Measurements from ENCODE around the gene ATF6.

Gene ATF6

DNA sequence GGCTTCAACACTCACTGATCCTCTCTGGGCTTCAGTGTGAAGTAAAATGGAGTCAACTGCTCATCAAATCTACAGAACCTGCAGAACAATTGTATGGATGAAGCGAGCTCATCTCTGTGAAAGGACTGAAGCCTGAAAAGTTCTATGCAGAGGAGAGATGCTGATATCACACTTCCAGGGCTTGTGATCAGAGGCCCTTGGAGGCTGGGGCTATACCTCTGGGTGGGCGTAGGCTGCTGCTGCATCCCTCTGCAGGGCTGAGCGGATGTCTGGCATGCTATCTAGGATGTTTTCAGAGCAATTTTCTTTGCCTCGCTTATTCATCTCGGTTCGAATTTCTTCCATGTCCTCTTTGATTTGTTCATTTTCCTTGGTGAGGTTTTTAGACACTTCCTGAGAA, 240.0 kb downstream of the ATF6 start:
- DNase-seq, result no peak

GRCh38 chr1:162007466-162007865, 241.3 kb downstream of the ATF6 start:
- DNase-seq, result no peak

DNA sequence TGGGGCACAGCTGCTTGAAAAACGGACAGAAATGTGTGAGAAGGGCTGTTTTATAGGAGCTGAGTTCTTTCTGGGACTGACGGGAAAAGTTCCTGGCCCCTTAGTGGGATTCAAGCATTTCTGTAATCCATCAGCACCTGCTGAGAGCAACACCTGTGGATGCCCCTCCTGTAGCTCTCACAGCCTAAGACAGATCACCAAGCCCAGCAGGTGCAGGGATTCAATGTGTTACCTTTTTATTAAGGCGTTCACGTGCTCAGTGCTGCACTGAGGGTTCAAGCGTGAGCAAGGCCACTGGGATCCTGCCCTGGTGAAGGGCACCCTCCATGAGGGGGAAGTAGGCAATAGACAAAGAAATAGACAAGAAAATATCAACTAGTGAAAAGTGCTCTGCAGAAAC, 242.7 kb downstream of the ATF6 start:
- no peak for DNase-seq

DNA sequence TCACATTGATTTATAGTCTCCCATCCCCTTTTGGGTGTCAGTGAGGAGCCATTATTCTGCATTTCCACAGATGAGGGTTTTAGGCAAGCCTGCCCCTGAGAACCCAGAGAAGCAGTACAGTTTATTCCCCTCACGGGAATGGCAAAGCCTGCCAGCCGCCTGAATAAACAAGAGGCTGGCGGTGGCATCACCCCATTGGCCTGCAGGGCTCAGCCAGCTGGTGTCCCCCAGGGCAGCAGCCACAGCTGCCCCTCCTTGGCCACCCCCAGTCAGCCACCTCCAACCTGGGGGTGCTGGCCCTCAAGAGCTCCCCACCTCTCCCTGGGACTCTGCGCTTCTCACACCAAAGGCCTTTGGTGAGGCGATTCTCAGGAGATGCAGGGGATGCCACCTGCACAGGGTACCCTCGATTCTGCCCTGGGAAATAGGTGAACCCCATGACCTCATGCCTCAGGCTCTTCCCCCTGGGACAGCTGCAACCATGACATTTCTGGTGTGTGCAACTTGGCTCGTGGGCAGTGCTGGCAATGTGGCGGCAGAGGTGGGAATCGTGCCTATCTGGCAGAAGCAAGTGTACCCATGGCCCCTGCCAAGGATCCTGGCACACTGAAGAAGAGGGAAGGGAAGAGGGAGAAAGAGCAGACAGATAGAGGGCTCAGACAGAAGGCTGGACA, 243.5 kb downstream of the ATF6 start:
- DNase-seq, result no peak

DNA sequence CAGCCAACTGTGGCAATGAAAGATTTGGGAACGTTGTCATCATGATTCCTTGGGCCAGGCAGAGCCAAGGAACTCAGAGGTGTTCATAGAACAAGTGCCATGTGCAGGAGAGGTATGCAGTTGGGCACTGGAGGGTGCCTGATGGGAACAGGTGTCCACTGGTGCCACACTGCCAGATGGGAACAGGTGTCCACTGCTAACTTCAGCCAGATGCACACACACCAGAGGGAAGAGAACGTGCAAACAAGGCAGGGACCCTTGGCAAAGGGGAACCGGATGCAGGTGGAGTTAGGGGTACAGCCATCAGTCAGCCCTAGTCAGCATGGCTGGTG, 244.0 kb downstream of the ATF6 start:
- no peak for DNase-seq

GRCh38 chr1:162011337-162012012, 245.4 kb downstream of the ATF6 start:
- DNase-seq, result no peak

GRCh38 chr1:162013289-162013688, 247.2 kb downstream of the ATF6 start:
- DNase-seq, result no peak

Data from hematopoietic multipotent progenitor cell treated with erythropoietin and hydrocortisone succinate and interleukin-3 and kit ligand, for 6 days (in vitro differentiated cells).